ENCODE measurements around the gene FGFR4. TPM values are rescaled to one million over a fixed set of nuclear protein-coding genes. Genes with fewer than 3 reads are reported as not detected.

The FGFR4 gene
- total RNA-seq, 2 experiments from 2014 or later, result 0.33 to 0.53 TPM

- H3K4me1 Mint-ChIP-seq, result peaks cover 12% of the 10 kb centered on the region
- H3K36me3 Mint-ChIP-seq (ENCODE audit: low read depth), result no peaks in the 10 kb centered on the region
- CTCF ChIA-PET, result no interaction called here
- no peak overlapping the region for H3K27ac Mint-ChIP-seq
- no peak overlapping the region for H3K4me3 Mint-ChIP-seq
- DNase-seq, result no peak
- peaks cover 34% of the 10 kb centered on the region for H3K27me3 Mint-ChIP-seq
- H3K9me3 Mint-ChIP-seq, result no peaks in the 10 kb centered on the region
- POLR2A ChIA-PET, result no interaction called here
These were observed 3.3 kb downstream of the FGFR4 start for GRCh38 chr5:177089825-177090641.

- H3K4me1 Mint-ChIP-seq, result peaks cover 10% of the 10 kb centered on the region
- ChIA-PET CTCF (no interaction called here), POLR2A (no interaction called here)
- H3K36me3 Mint-ChIP-seq (ENCODE audit: low read depth), result no peaks in the 10 kb centered on the region
- peaks cover 26% of the 10 kb centered on the region for H3K27me3 Mint-ChIP-seq
- no peak overlapping the region for H3K4me3 Mint-ChIP-seq
- DNase-seq, result no peak
- H3K9me3 Mint-ChIP-seq, result no peaks in the 10 kb centered on the region
- no peak overlapping the region for H3K27ac Mint-ChIP-seq
These were observed 4.1 kb downstream of the FGFR4 start for GRCh38 chr5:177090813-177091212.

- POLR2A ChIA-PET, result no interaction called here
- Mint-ChIP-seq H3K9me3 (no peaks in the 10 kb centered on the region), H3K4me1 (peaks cover 6% of the 10 kb centered on the region), H3K27ac (no peak overlapping the region), H3K36me3 (ENCODE audit: low read depth) (no peaks in the 10 kb centered on the region), H3K4me3 (no peak overlapping the region), H3K27me3 (peaks cover 22% of the 10 kb centered on the region)
- DNase-seq, result no peak
- CTCF ChIA-PET, result no interaction called here
These were observed 4.5 kb downstream of the FGFR4 start for GRCh38 chr5:177091232-177091631.

GRCh38 chr5:177092178-177093081, 5.7 kb downstream of the FGFR4 start:
- H3K27ac Mint-ChIP-seq, result no peak overlapping the region
- POLR2A ChIA-PET, result no interaction called here
- H3K9me3 Mint-ChIP-seq, result no peaks in the 10 kb centered on the region
- peaks cover 18% of the 10 kb centered on the region for H3K27me3 Mint-ChIP-seq
- CTCF ChIA-PET, result interaction anchor here (1.1 kb wide), 1 partner anchor 21 kb away, joined by 4 read pairs; no protein-coding TSS in a partner anchor
- no peaks in the 10 kb centered on the region for H3K36me3 Mint-ChIP-seq (ENCODE audit: low read depth)
- no peak overlapping the region for H3K4me3 Mint-ChIP-seq
- peaks cover 2% of the 10 kb centered on the region for H3K4me1 Mint-ChIP-seq
- no peak for DNase-seq

GRCh38 chr5:177093082-177093712, 6.5 kb downstream of the FGFR4 start:
- Mint-ChIP-seq H3K9me3 (no peaks in the 10 kb centered on the region), H3K27me3 (peaks cover 13% of the 10 kb centered on the region), H3K27ac (no peak overlapping the region), H3K4me1 (no peaks in the 10 kb centered on the region), H3K36me3 (ENCODE audit: low read depth) (no peaks in the 10 kb centered on the region), H3K4me3 (no peak overlapping the region)
- no peak for DNase-seq
- ChIA-PET CTCF (interaction anchor here (1.1 kb wide), 1 partner anchor 21 kb away, joined by 4 read pairs; no protein-coding TSS in a partner anchor), POLR2A (no interaction called here)

GRCh38 chr5:177093803-177094202, 7.1 kb downstream of the FGFR4 start:
- no peak overlapping the region for H3K27ac Mint-ChIP-seq

GRCh38 chr5:177094224-177095087, 7.7 kb downstream of the FGFR4 start:
- Mint-ChIP-seq H3K4me3 (no peak overlapping the region), H3K27me3 (peaks cover 4% of the 10 kb centered on the region), H3K4me1 (no peaks in the 10 kb centered on the region), H3K27ac (no peak overlapping the region), H3K9me3 (no peaks in the 10 kb centered on the region), H3K36me3 (ENCODE audit: low read depth) (no peaks in the 10 kb centered on the region)
- DNase-seq, result no peak
- ChIA-PET CTCF (no interaction called here), POLR2A (interaction anchor here (1.0 kb wide), 1 partner anchor 10 kb away, joined by 3 read pairs; no protein-coding TSS in a partner anchor)

More at GRCh38 chr5:177093803-177094202, 7.1 kb downstream of the FGFR4 start:
- ChIA-PET POLR2A (no interaction called here), CTCF (no interaction called here)
- no peak for DNase-seq
- Mint-ChIP-seq H3K4me3 (no peak overlapping the region), H3K36me3 (ENCODE audit: low read depth) (no peaks in the 10 kb centered on the region), H3K9me3 (no peaks in the 10 kb centered on the region), H3K27me3 (peaks cover 7% of the 10 kb centered on the region), H3K4me1 (no peaks in the 10 kb centered on the region)

GRCh38 chr5:177095088-177095669, 8.5 kb downstream of the FGFR4 start:
- no peak for DNase-seq
- Mint-ChIP-seq H3K27ac (no peak overlapping the region), H3K4me3 (no peak overlapping the region), H3K9me3 (no peaks in the 10 kb centered on the region), H3K27me3 (peaks cover 1% of the 10 kb centered on the region), H3K4me1 (no peaks in the 10 kb centered on the region), H3K36me3 (ENCODE audit: low read depth) (no peaks in the 10 kb centered on the region)
- CTCF ChIA-PET, result no interaction called here
- POLR2A ChIA-PET, result interaction anchor here (1.0 kb wide), 1 partner anchor 10 kb away, joined by 3 read pairs; no protein-coding TSS in a partner anchor

- H3K4me1 Mint-ChIP-seq, result no peaks in the 10 kb centered on the region
- CTCF ChIA-PET, result no interaction called here
- peaks cover 3% of the 10 kb centered on the region for H3K27me3 Mint-ChIP-seq
These were observed 9.7 kb downstream of the FGFR4 start for GRCh38 chr5:177096162-177097015.

GRCh38 chr5:177097016-177097985, 10.6 kb downstream of the FGFR4 start:
- Mint-ChIP-seq H3K27ac (no peak overlapping the region), H3K27me3 (peaks cover 3% of the 10 kb centered on the region), H3K9me3 (no peaks in the 10 kb centered on the region), H3K4me1 (no peaks in the 10 kb centered on the region), H3K4me3 (no peak overlapping the region), H3K36me3 (ENCODE audit: low read depth) (no peaks in the 10 kb centered on the region)
- no peak for DNase-seq
- CTCF ChIA-PET, result interaction anchor here (1.2 to 1.4 kb wide), 3 partner anchors 11 to 16 kb away, joined by 3 to 4 read pairs (median 4); no protein-coding TSS in a partner anchor
- POLR2A ChIA-PET, result no interaction called here

More at GRCh38 chr5:177096162-177097015, 9.7 kb downstream of the FGFR4 start:
- no peak for DNase-seq
- Mint-ChIP-seq H3K9me3 (no peaks in the 10 kb centered on the region), H3K4me3 (no peak overlapping the region), H3K36me3 (ENCODE audit: low read depth) (no peaks in the 10 kb centered on the region), H3K27ac (no peak overlapping the region)
- POLR2A ChIA-PET, result no interaction called here

GRCh38 chr5:177098120-177098469, 11.4 kb downstream of the FGFR4 start:
- H3K36me3 Mint-ChIP-seq (ENCODE audit: low read depth), result no peaks in the 10 kb centered on the region
- no peaks in the 10 kb centered on the region for H3K4me1 Mint-ChIP-seq
- H3K9me3 Mint-ChIP-seq, result no peaks in the 10 kb centered on the region
- H3K4me3 Mint-ChIP-seq, result no peak overlapping the region
- POLR2A ChIA-PET, result no interaction called here
- no peak overlapping the region for H3K27ac Mint-ChIP-seq
- peaks cover 3% of the 10 kb centered on the region for H3K27me3 Mint-ChIP-seq
- CTCF ChIA-PET, result interaction anchor here (1.2 to 1.4 kb wide), 3 partner anchors 12 to 16 kb away, joined by 3 to 4 read pairs (median 4); no protein-coding TSS in a partner anchor
- no peak for DNase-seq

Measured in activated CD4-positive, alpha-beta memory T cell treated with anti-CD3 and anti-CD28 coated beads, Interleukin-2, amount 10 ng/mL, durations not matched to agents 7 days and 5 days (primary cell).